ENCODE data around the gene OCA2.

OCA2 gene

GRCh38 chr15:27826411-27826810 lies 272.7 kb downstream of the OCA2 start:
- Histone ChIP-seq H2AFZ (ENCODE audit: low read depth, low read length) (no peak overlapping the region), H3K36me3 (ENCODE audit: insufficient read depth, low read length) (no peaks in the 10 kb centered on the region), H3K27me3 (ENCODE audit: insufficient read depth, low read length) (peaks cover 4% of the 10 kb centered on the region), H3K4me3 (ENCODE audit: low read length) (no peak overlapping the region), H3K4me1 (ENCODE audit: insufficient read depth, low read length) (no peaks in the 10 kb centered on the region), H3K9me3 (ENCODE audit: low read length) (no peaks in the 10 kb centered on the region)

GRCh38 chr15:27824841-27825422 lies 274.2 kb downstream of the OCA2 start:
- H2AFZ ChIP-seq (ENCODE audit: low read depth, low read length): no peak overlapping the region
- peaks cover 4% of the 10 kb centered on the region for H3K27me3 ChIP-seq (ENCODE audit: insufficient read depth, low read length)
- no peak overlapping the region for H3K4me3 ChIP-seq (ENCODE audit: low read length)
- H3K9me3 ChIP-seq (ENCODE audit: low read length): no peaks in the 10 kb centered on the region
- H3K36me3 ChIP-seq (ENCODE audit: insufficient read depth, low read length): no peaks in the 10 kb centered on the region
- H3K4me1 ChIP-seq (ENCODE audit: insufficient read depth, low read length): no peaks in the 10 kb centered on the region

GRCh38 chr15:27821273-27821672 lies 277.8 kb downstream of the OCA2 start:
- H3K36me3 ChIP-seq (ENCODE audit: insufficient read depth, low read length): no peaks in the 10 kb centered on the region
- no peaks in the 10 kb centered on the region for H3K27me3 ChIP-seq (ENCODE audit: insufficient read depth, low read length)
- no peaks in the 10 kb centered on the region for H3K9me3 ChIP-seq (ENCODE audit: low read length)
- H3K4me3 ChIP-seq (ENCODE audit: low read length): no peak overlapping the region
- H3K4me1 ChIP-seq (ENCODE audit: insufficient read depth, low read length): no peaks in the 10 kb centered on the region
- no peak overlapping the region for H2AFZ ChIP-seq (ENCODE audit: low read depth, low read length)

GRCh38 chr15:27820722-27821121 lies 278.4 kb downstream of the OCA2 start:
- Histone ChIP-seq H3K36me3 (ENCODE audit: insufficient read depth, low read length) (no peaks in the 10 kb centered on the region), H3K4me1 (ENCODE audit: insufficient read depth, low read length) (no peaks in the 10 kb centered on the region), H3K4me3 (ENCODE audit: low read length) (no peak overlapping the region), H3K27me3 (ENCODE audit: insufficient read depth, low read length) (no peaks in the 10 kb centered on the region), H2AFZ (ENCODE audit: low read depth, low read length) (no peak overlapping the region), H3K9me3 (ENCODE audit: low read length) (no peaks in the 10 kb centered on the region)

- H3K9me3 ChIP-seq (ENCODE audit: low read length): no peaks in the 10 kb centered on the region
- H3K4me3 ChIP-seq (ENCODE audit: low read length): no peak overlapping the region
- no peaks in the 10 kb centered on the region for H3K4me1 ChIP-seq (ENCODE audit: insufficient read depth, low read length)
- H2AFZ ChIP-seq (ENCODE audit: low read depth, low read length): no peak overlapping the region
- no peaks in the 10 kb centered on the region for H3K36me3 ChIP-seq (ENCODE audit: insufficient read depth, low read length)
- H3K27me3 ChIP-seq (ENCODE audit: insufficient read depth, low read length): no peaks in the 10 kb centered on the region
Observed at GRCh38 chr15:27820232-27820631, 278.9 kb downstream of the OCA2 start.

- Histone ChIP-seq H3K27me3 (ENCODE audit: insufficient read depth, low read length) (no peaks in the 10 kb centered on the region), H3K9me3 (ENCODE audit: low read length) (no peaks in the 10 kb centered on the region), H3K36me3 (ENCODE audit: insufficient read depth, low read length) (no peaks in the 10 kb centered on the region), H3K4me1 (ENCODE audit: insufficient read depth, low read length) (no peaks in the 10 kb centered on the region), H2AFZ (ENCODE audit: low read depth, low read length) (no peak overlapping the region), H3K4me3 (ENCODE audit: low read length) (no peak overlapping the region)
Observed at GRCh38 chr15:27817258-27817657, 281.9 kb downstream of the OCA2 start.

GRCh38 chr15:27816790-27817189 lies 282.3 kb downstream of the OCA2 start:
- no peak overlapping the region for H3K4me3 ChIP-seq (ENCODE audit: low read length)
- no peaks in the 10 kb centered on the region for H3K36me3 ChIP-seq (ENCODE audit: insufficient read depth, low read length)
- no peaks in the 10 kb centered on the region for H3K27me3 ChIP-seq (ENCODE audit: insufficient read depth, low read length)
- no peak overlapping the region for H2AFZ ChIP-seq (ENCODE audit: low read depth, low read length)
- H3K9me3 ChIP-seq (ENCODE audit: low read length): no peaks in the 10 kb centered on the region
- no peaks in the 10 kb centered on the region for H3K4me1 ChIP-seq (ENCODE audit: insufficient read depth, low read length)

GRCh38 chr15:27815035-27815434 lies 284.1 kb downstream of the OCA2 start:
- no peaks in the 10 kb centered on the region for H3K27me3 ChIP-seq (ENCODE audit: insufficient read depth, low read length)
- no peaks in the 10 kb centered on the region for H3K36me3 ChIP-seq (ENCODE audit: insufficient read depth, low read length)
- no peak overlapping the region for H2AFZ ChIP-seq (ENCODE audit: low read depth, low read length)
- no peaks in the 10 kb centered on the region for H3K9me3 ChIP-seq (ENCODE audit: low read length)
- H3K4me3 ChIP-seq (ENCODE audit: low read length): no peak overlapping the region
- H3K4me1 ChIP-seq (ENCODE audit: insufficient read depth, low read length): no peaks in the 10 kb centered on the region

- no peak overlapping the region for H2AFZ ChIP-seq (ENCODE audit: low read depth, low read length)
- no peaks in the 10 kb centered on the region for H3K27me3 ChIP-seq (ENCODE audit: insufficient read depth, low read length)
- no peak overlapping the region for H3K4me3 ChIP-seq (ENCODE audit: low read length)
- no peaks in the 10 kb centered on the region for H3K4me1 ChIP-seq (ENCODE audit: insufficient read depth, low read length)
- H3K9me3 ChIP-seq (ENCODE audit: low read length): no peaks in the 10 kb centered on the region
- H3K36me3 ChIP-seq (ENCODE audit: insufficient read depth, low read length): no peaks in the 10 kb centered on the region
Observed at GRCh38 chr15:27813139-27813538, 286.0 kb downstream of the OCA2 start.

GRCh38 chr15:27808182-27808581 lies 290.9 kb downstream of the OCA2 start:
- Histone ChIP-seq H3K4me3 (ENCODE audit: low read length) (no peak overlapping the region), H3K36me3 (ENCODE audit: insufficient read depth, low read length) (no peaks in the 10 kb centered on the region), H3K9me3 (ENCODE audit: low read length) (no peaks in the 10 kb centered on the region), H3K4me1 (ENCODE audit: insufficient read depth, low read length) (no peaks in the 10 kb centered on the region), H3K27me3 (ENCODE audit: insufficient read depth, low read length) (no peaks in the 10 kb centered on the region), H2AFZ (ENCODE audit: low read depth, low read length) (no peak overlapping the region)

GRCh38 chr15:27807335-27807734 lies 291.8 kb downstream of the OCA2 start:
- Histone ChIP-seq H3K4me1 (ENCODE audit: insufficient read depth, low read length) (no peaks in the 10 kb centered on the region), H3K4me3 (ENCODE audit: low read length) (no peak overlapping the region), H3K27me3 (ENCODE audit: insufficient read depth, low read length) (no peaks in the 10 kb centered on the region), H2AFZ (ENCODE audit: low read depth, low read length) (no peak overlapping the region), H3K36me3 (ENCODE audit: insufficient read depth, low read length) (no peaks in the 10 kb centered on the region), H3K9me3 (ENCODE audit: low read length) (no peaks in the 10 kb centered on the region)

GRCh38 chr15:27806396-27806795 lies 292.7 kb downstream of the OCA2 start:
- Histone ChIP-seq H3K4me3 (ENCODE audit: low read length) (no peak overlapping the region), H3K9me3 (ENCODE audit: low read length) (no peaks in the 10 kb centered on the region), H3K4me1 (ENCODE audit: insufficient read depth, low read length) (no peaks in the 10 kb centered on the region), H3K27me3 (ENCODE audit: insufficient read depth, low read length) (no peaks in the 10 kb centered on the region), H3K36me3 (ENCODE audit: insufficient read depth, low read length) (no peaks in the 10 kb centered on the region), H2AFZ (ENCODE audit: low read depth, low read length) (no peak overlapping the region)

- Histone ChIP-seq H3K4me1 (ENCODE audit: insufficient read depth, low read length) (no peaks in the 10 kb centered on the region), H3K4me3 (ENCODE audit: low read length) (no peak overlapping the region), H3K36me3 (ENCODE audit: insufficient read depth, low read length) (no peaks in the 10 kb centered on the region), H2AFZ (ENCODE audit: low read depth, low read length) (no peak overlapping the region), H3K9me3 (ENCODE audit: low read length) (no peaks in the 10 kb centered on the region), H3K27me3 (ENCODE audit: insufficient read depth, low read length) (no peaks in the 10 kb centered on the region)
Observed at GRCh38 chr15:27805261-27806220, 293.6 kb downstream of the OCA2 start.

Data from neuron (in vitro differentiated cells).